ENCODE results near the gene ZNF267. TPM values are rescaled to one million over a fixed set of nuclear protein-coding genes. Genes with fewer than 3 reads are reported as not detected.

ZNF267 gene
- polyA plus RNA-seq: 4.2 and 6.0 TPM in 2 replicates

DNA sequence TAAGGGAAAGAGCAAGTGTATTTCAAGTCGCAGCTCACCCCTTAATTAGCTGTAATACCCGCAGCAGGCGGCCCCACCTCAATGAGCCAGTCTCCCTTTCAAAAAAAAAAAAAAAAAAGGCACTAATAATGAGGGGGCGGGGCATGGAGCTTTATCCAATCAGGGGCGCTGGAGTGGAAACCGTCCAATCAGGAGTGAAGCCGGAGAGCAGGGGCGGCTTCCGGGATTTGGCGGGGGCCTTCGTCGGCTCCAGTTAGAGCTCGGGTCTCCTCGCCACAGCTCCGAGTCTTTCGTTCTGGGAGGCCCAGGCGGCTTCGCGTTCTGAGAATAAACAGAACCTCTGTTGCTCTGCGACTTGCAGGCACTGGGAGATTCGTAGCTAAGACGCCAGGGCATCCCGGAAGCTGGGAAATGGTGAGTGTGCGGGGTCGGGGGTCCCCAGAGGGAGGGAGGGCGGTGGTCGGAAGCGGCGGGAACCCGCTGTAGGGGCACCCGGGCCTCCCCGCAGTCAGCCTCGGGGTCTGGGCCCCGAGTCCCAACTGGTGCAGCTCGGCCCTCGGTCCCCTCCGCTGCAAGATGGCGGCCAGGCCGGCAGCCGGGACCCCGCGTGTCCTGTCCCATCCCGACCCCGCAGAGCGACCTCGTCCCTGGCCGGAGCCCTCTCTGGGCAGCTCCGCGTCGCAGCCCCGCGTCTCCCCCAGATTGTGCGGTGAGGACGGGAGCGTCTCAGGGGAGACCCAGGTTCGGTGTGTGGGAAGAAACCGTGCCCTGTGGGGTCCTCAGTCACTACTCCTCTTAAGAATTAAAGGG, at the start of gene ZNF267:
ZNF267 (plus strand) TSS at position 252 of the 810 bp plus-strand sequence; CDS start at position 412, 160 bp downstream.

Measured in Purkinje cell (primary cell).